Measurements from ENCODE around the gene OR7C1.
A peak's percentile ranks its signal among the peaks of the same experiment; 100 is the strongest.

The OR7C1 gene

DNA sequence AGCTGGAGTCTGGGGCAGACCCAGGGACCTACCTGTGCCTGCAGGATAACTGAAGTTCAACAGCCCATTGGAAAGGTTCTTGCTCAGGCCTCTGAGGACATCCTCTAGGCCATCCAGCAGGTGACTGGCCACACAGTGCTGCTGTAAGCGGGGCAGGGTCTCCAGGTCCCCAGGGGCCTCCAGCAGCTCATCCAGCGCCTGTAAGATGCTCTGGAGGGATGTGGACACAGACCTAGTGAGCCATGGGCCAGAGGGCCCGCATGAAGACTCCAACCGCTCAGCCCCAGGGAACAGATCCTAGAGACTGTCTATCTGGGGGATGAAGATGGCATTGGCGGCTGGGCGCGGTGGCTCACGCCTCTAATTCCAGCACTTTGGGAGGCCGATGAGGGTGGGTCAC lies 70.6 kb downstream of the OR7C1 start:
- DNase-seq, result no peak

DNA sequence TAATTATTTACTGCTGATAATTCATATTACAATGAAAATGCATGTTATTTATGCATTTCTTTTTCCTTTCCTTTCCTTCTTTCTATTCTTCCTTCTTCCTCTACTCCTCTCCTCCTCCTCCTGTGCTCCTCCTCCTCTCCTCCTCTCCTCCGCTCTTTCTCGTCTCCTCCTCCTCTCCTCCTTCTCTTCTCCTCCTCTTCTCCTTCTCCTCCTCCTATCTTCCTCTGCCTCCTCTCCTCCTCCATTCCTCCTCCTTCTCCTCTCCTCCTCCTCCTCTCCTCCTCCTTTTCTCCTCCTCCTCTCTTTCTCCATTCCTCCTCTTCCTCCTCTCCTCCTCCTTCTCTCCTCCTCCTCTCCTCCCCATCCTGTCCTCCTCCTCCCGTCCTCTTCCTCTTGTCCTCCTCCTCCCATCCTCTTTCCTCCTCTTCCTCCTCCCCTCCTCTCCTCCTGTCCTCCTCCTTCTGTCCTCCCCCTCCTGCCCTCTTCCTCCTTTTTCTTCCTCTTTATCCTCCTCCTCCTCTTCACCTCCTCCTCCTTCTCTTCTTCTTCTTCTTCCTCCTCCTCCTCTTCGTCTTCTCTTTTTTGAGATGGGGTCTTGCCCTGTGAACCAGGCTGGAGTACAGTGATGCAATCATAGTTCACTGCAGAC lies 71.4 kb downstream of the OR7C1 start:
- DNase-seq, result no peak

DNA sequence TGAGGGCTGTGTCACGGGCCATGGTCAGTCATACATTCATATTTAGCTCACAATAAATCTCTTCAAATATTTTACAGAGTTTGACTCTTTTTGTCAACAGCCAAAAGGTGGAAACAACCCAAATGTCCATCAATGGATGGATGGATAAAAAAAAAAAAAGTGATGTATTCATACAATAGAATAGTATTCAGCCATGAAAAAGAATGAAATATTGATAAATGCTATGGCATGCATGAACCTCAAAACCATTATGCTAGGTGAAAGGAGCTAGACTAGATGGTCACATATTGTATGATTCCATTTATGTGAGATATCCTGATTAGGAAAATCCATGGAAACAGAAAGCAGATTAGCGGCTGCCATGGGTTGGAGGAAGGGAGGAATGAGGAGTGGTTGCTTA lies 72.9 kb downstream of the OR7C1 start:
- no peak for DNase-seq

DNA sequence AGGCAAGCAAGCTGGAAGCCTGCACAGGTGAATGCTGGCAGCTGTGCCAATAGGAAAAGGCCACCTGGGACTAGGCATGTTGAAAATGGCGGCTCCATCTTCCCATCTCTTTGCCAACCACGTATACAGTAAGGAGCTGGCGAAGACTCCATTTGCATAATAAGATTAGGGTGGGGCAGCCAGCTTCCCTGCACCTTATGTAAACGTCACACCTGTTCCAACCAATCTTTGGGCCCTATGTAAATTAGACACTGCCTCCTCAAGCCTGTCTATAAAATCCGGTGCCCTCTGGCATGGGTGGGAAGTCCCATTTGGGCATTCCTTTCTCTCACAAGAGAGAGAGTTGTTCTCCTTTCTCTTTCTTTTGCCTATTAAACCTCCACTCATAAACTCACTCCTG lies 73.4 kb downstream of the OR7C1 start:
- DNase-seq, result no peak

DNA sequence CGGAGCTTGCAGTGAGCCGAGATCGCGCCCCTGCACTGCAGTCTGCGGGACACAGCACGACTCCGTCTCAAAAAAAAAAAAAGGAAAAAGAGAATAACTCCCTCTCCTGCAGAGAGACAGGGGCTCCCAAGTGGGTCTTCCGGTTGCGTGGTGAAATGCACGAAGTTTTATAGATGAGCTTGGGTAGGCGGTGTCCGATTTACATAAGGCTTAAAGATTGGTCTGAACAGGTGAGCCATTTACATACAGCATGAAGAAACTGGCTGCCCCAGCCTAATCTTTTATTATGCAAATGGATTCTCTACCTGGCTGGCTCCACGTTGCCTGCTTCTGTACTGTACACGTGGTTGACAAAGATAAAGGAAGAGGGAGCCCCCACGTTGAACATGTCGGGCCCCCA lies 76.2 kb downstream of the OR7C1 start:
- DNase-seq, result peak; percentile 60

GRCh38 chr19:14748601-14749000 lies 86.4 kb downstream of the OR7C1 start:
- DNase-seq, result no peak
